IPS-20b (cell line): Measurements from ENCODE around the gene P2RX6.

Experiments used
- H3K27ac ChIP-seq: one replicate; pipeline ENCODE4 v1.5.1; 2013; ENCODE audit warnings: low read length
- H3K27me3 ChIP-seq: 2 replicates; pipeline ENCODE4 v1.6.1; 2013; ENCODE audit warnings: mild to moderate bottlenecking, low read length, inconsistent platforms; ENCODE audit not compliant: insufficient read depth
- H3K36me3 ChIP-seq: 2 replicates; pipeline ENCODE4 v1.6.1; 2013; ENCODE audit warnings: low read depth, mild to moderate bottlenecking, inconsistent platforms, low read length, moderate library complexity; ENCODE audit not compliant: insufficient read depth
- H3K4me1 ChIP-seq: 2 replicates; pipeline ENCODE4 v1.6.1; 2013; ENCODE audit warnings: mild to moderate bottlenecking, control low read depth, inconsistent platforms, low read length, moderate library complexity; ENCODE audit not compliant: insufficient read depth
- H3K4me3 ChIP-seq: 2 replicates; pipeline ENCODE4 v1.5.1; 2013; ENCODE audit warnings: mild to moderate bottlenecking, low read length, inconsistent platforms
- H3K9ac ChIP-seq: 2 replicates; pipeline ENCODE4 v1.6.1; 2013; ENCODE audit warnings: low read depth, mild to moderate bottlenecking, inconsistent platforms, low read length, moderate library complexity
- H3K9me3 ChIP-seq: 2 replicates; pipeline ENCODE4 v1.6.1; 2013; ENCODE audit warnings: mild to moderate bottlenecking, low read depth, low read length, inconsistent platforms; ENCODE audit not compliant: insufficient read depth

The P2RX6 gene

DNA sequence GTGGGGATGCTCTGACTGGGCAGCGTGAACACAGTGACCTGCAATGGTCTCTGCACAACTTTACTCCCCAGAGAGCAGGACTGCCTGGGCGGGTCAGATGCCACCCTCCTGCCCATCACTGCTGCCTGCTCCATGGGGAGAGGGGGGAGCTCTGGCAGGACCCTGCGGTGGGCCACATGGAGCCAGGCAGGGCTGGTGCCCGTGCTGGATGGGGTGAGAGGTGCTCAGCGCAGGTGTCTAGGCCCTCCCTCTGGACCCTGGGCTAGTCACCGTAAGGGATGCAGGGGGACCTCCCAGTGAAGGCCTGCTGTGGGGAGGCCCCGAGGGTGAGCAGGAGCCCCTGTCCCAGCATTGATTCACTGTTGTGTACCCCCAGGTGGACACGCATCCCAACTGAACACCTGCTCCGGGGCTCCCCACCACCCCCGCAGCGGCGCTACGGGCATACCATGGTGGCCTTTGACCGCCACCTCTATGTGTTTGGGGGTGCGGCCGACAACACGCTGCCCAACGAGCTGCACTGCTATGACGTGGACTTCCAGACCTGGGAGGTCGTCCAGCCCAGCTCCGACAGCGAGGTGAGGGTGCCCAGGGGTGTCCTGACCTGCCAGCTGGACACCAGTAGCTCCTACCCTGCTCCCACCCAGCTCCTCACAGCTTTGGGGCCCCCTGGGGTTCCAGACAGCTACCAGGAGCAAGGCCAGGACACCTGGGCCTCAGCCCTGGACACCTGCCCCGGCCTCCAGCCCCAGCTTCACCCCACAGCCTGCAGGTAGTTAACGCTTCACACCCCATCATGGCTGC, 23.5 kb upstream of the P2RX6 start:
- no peak overlapping the region for H3K27ac ChIP-seq
- no peaks in the 10 kb centered on the region for H3K4me1 ChIP-seq
- peaks cover 17% of the 10 kb centered on the region for H3K36me3 ChIP-seq
- no peak overlapping the region for H3K4me3 ChIP-seq
- no peak overlapping the region for H3K9ac ChIP-seq
- H3K27me3 ChIP-seq: no peaks in the 10 kb centered on the region
- no peaks in the 10 kb centered on the region for H3K9me3 ChIP-seq

DNA sequence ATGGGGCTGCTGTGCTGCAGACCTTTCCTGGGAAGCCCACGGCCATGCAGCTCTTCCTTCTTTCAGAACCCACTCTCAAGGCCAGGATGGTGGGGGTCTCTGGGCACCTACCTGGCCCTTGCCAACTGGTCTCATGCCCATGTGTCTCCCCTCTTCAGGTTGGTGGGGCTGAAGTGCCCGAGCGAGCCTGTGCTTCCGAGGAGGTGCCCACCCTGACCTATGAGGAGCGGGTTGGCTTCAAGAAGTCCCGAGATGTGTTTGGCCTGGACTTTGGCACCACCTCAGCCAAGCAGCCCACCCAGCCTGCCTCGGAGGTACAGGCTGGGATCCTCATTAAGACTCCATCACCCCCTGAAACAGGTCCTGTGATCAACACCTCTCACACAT, 22.9 kb upstream of the P2RX6 start:
- H3K27me3 ChIP-seq: no peaks in the 10 kb centered on the region
- no peak overlapping the region for H3K9ac ChIP-seq
- no peaks in the 10 kb centered on the region for H3K4me1 ChIP-seq
- no peak overlapping the region for H3K27ac ChIP-seq
- no peaks in the 10 kb centered on the region for H3K9me3 ChIP-seq
- H3K4me3 ChIP-seq: no peak overlapping the region
- H3K36me3 ChIP-seq: peaks cover 23% of the 10 kb centered on the region

DNA sequence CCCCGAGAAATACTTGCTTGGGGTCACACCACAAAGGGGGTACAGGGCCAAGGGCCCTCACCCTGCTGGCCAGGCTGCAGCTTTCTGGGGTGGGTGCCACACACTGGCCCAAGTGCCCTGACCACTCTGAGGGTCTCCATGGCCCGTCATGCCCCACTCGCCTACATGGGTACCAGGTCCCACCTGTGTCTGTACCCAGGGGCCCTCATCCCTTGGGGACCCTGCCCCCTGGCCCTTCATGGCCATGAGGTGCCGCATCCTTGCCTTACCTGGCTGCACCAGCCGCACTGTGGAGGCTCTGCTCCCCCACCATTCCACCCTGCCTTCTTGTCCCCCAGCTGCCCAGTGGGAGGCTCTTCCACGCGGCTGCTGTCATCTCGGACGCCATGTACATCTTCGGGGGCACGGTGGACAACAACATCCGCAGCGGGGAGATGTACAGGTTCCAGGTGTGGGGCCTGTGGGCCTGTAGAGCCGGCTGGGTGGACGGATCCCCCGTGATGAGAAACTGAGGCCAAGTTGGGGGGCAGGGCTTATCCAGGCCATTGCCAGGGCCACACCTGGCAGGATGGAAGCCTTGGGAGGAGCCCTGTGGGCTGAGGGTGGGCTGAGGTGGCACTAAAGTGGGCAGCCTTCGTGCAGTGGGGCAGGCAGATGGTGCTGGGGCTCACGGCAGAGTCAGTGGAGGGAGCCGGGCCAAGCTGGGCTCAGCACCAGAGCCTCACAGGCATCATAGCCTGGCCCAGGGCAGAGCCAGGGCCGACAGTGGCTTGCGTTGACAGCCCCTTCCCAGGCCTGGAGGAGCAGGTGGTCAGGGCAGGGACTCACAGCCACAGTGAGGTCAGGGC, 22.3 kb upstream of the P2RX6 start:
- H3K36me3 ChIP-seq: peaks cover 26% of the 10 kb centered on the region
- no peaks in the 10 kb centered on the region for H3K9me3 ChIP-seq
- no peak overlapping the region for H3K9ac ChIP-seq
- no peak overlapping the region for H3K27ac ChIP-seq
- H3K27me3 ChIP-seq: no peaks in the 10 kb centered on the region
- H3K4me3 ChIP-seq: no peak overlapping the region
- H3K4me1 ChIP-seq: no peaks in the 10 kb centered on the region

DNA sequence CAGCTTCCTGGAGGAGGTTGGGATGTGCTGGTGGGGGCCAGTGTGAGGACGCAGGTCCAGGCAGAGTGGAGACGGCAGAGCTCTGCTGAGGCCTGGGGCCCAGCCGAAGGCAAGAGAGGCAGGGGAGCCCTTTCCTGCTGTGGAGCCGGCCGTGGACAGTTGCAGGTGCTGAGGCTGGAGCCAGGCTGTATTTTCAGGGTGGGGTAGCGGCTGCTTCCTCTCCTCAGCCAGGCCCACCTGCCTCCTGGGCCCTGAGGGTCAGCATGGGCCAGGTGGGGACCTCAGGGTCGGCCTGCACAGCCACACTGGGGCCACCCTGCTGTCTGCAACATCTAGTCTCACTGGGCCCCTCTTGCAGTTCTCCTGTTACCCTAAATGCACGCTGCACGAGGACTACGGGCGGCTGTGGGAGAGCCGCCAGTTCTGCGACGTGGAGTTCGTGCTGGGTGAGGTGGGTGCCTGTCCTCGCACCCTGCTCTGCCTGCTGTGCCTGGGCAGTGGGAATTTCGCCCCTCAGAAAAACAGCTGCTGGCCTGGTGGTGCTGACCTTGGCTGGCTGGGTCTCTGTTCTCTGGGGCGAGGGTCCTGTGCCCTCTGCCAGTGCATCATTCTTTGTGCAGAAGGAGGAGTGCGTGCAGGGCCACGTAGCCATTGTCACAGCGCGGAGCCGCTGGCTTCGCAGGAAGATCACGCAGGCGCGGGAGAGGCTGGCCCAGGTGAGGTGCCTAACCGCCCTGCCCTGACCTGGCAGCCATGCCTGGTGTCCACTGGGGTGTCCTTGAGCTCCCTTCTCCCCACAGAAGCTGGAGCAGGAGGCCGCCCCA, 21.4 kb upstream of the P2RX6 start:
- H3K36me3 ChIP-seq: peaks cover 27% of the 10 kb centered on the region
- no peaks in the 10 kb centered on the region for H3K4me1 ChIP-seq
- H3K9me3 ChIP-seq: no peaks in the 10 kb centered on the region
- H3K9ac ChIP-seq: no peak overlapping the region
- H3K27ac ChIP-seq: no peak overlapping the region
- no peaks in the 10 kb centered on the region for H3K27me3 ChIP-seq
- no peak overlapping the region for H3K4me3 ChIP-seq

DNA sequence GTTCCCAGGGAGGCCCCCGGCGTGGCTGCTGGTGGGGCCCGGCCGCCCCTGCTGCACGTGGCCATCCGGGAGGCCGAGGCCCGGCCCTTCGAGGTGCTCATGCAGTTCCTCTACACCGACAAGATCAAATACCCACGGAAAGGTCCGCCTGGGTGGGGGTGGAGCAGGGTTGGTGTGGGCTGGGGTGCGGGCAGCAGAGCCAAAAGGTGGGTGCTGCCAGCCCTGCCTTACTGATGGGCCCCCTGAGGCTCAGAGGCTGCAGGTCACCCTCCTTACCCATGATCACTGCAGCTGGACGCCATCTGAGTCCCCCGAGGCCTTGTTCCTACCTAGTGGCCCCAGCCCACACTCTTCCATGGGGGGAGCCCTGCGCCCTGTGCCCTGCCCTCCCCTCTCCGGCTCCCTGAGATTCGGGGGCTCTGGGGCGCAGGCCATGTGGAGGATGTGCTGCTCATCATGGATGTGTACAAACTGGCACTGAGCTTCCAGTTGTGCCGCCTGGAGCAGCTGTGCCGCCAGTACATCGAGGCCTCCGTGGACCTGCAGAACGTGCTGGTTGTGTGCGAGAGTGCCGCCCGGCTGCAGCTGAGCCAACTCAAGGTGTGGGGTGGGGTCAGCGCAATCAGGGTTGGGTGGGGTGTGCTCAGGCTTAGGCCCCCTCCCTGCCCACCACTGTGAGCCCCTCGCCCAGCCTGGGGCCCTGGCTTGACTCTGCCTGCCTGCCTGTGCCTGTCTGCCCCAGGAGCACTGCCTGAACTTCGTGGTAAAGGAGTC, 20.6 kb upstream of the P2RX6 start:
- Histone ChIP-seq H3K9ac (no peak overlapping the region), H3K4me3 (no peak overlapping the region), H3K4me1 (no peaks in the 10 kb centered on the region), H3K27ac (no peak overlapping the region), H3K27me3 (no peaks in the 10 kb centered on the region), H3K9me3 (no peaks in the 10 kb centered on the region), H3K36me3 (peaks cover 33% of the 10 kb centered on the region)

DNA sequence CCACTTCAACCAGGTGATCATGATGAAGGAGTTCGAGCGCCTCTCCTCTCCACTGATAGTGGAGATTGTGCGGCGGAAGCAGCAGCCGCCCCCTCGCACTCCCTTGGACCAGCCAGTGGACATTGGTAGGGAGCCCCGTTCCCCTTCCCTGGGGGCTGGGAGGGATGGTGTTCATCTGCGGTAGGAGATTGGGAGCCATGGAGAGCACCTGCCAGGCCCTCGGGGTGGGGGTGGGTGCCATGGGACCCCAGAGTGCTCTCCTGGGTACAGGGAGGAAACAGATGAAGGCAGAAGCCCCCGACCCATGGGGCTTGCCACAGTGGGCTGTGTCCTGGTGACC, 20.1 kb upstream of the P2RX6 start:
- Histone ChIP-seq H3K36me3 (peaks cover 39% of the 10 kb centered on the region), H3K4me3 (no peak overlapping the region), H3K9ac (no peak overlapping the region), H3K27me3 (no peaks in the 10 kb centered on the region), H3K9me3 (no peaks in the 10 kb centered on the region), H3K27ac (no peak overlapping the region), H3K4me1 (no peaks in the 10 kb centered on the region)

DNA sequence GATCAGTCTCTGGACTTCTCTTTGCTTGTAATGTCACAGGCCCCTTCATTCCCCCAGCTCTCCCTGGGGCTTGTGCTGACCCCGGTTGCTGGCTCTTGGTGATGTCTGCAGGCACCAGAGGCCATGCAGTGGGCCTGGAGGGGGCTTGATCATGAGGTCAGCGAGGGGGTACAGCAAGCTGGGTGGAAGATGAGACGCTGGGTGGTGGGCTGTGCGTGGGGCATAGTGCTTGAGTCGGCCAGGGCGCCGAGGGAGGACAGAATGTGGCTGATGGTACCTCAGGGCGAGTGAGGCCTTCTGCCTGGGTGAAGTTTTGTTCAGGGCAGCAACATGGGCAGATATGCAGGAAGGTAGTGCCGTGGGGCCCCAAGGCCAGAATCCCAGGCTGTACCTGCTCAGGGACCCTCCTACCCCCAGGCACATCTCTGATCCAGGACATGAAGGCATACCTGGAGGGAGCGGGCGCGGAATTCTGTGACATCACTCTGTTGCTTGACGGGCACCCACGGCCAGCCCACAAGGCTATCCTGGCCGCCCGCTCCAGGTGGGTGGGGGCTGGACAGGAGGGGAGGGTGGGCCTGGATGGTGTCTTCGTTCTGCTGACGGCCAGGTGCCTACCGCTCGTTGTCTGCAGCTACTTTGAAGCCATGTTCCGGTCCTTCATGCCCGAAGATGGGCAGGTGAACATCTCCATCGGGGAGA, 19.5 kb upstream of the P2RX6 start:
- Histone ChIP-seq H3K4me1 (peaks cover 2% of the 10 kb centered on the region; the same call in 1 of the 2 replicates), H3K9me3 (no peaks in the 10 kb centered on the region), H3K27me3 (no peaks in the 10 kb centered on the region), H3K4me3 (no peak overlapping the region), H3K27ac (no peak overlapping the region), H3K9ac (no peak overlapping the region), H3K36me3 (peaks cover 40% of the 10 kb centered on the region)

DNA sequence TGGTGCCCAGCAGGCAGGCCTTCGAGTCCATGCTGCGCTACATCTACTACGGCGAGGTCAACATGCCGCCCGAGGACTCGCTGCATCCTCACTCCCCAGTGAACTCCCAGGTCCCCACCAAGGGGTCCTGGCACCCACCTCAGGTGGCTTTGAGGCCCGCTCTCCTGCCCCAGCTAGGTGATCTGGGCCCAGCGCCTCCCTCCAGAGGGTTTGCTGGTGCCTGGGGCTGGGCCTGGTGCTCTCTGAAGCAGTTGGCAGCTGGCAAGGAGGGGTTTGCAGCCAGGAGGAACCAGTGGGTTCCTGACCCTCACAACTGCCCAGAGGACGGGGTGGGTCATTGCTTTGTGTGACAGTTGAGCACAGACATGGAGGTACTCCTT, 18.9 kb upstream of the P2RX6 start:
- peaks cover 40% of the 10 kb centered on the region for H3K36me3 ChIP-seq
- no peak overlapping the region for H3K9ac ChIP-seq

DNA sequence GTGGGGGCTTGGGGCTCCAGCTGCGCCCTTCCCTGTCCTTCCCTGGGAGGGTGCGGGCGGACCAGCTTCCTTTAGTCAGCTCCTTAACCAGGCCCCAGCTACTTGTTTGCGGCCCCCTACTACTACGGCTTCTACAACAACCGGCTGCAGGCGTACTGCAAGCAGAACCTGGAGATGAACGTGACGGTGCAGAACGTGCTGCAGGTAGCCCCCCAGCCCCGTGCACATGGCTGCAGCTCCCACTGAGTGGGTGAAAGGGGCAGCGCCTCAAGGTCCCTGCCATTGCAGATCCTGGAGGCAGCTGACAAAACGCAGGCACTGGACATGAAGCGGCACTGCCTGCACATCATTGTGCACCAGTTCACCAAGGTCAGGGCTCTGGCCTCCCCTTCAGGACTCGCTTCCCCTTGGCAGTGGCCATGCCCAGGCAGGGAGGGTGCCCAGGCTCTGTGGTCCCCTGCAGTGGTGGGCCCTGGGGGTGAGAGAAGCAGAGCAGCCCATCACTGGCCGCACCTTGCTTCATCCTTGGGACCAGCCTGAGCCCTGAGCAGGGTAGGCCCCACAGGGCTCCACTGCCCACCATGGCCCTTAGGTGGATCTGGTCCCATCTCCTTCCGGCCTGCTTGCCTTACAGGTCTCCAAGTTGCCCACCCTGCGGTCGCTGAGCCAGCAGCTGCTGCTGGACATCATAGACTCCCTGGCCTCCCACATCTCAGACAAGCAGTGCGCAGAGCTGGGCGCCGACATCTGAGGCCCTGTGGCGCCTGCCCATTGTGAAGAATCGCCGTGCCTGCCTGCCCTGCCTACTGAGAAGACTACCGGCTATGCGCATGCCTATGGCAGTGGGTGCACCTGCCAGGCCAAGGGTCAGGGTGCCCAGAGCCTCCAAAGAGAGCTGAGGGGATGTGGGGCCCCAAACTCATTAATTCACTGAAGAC, 18.1 kb upstream of the P2RX6 start:
- Histone ChIP-seq H3K27ac (no peak overlapping the region), H3K27me3 (no peaks in the 10 kb centered on the region), H3K9ac (no peak overlapping the region), H3K9me3 (no peaks in the 10 kb centered on the region), H3K4me3 (no peak overlapping the region), H3K4me1 (peaks cover 8% of the 10 kb centered on the region), H3K36me3 (peaks cover 38% of the 10 kb centered on the region)

More for the DNA sequence above, 18.9 kb upstream of the P2RX6 start:
- Histone ChIP-seq H3K27ac (no peak overlapping the region), H3K27me3 (no peaks in the 10 kb centered on the region), H3K4me3 (no peak overlapping the region), H3K9me3 (no peaks in the 10 kb centered on the region), H3K4me1 (peaks cover 7% of the 10 kb centered on the region)
